SK-N-SH (cell line): ENCODE data around the gene KIF25. TPM values are rescaled to one million over a fixed set of nuclear protein-coding genes. Genes with fewer than 3 reads are reported as not detected.

Source experiments
- CTCF ChIA-PET: fragments of 300-600, 350-600 bp; formaldehyde crosslinking; extraction: SDS; loops from one replicate; lab custom pipeline; 2021; lab: Yijun Ruan, JAX
- POLR2A ChIA-PET: fragments of 350-600 bp; sonication (Branson Sonifier 250); formaldehyde crosslinking; extraction: SDS; loops from one replicate; lab custom pipeline; 2020; ENCODE audit warnings: antibody characterized with exemption, inconsistent platforms; lab: Yijun Ruan, JAX
- DNase-seq: peaks from one replicate; pipeline ENCODE4 v3.0.0; 2012
- H2AFZ ChIP-seq: fragments of 200-600 bp; sonication (generic); 2 replicates; pipeline ENCODE4 v1.8.1; 2016; ENCODE audit warnings: antibody characterized with exemption, mild to moderate bottlenecking, low read depth
- H3F3A ChIP-seq: fragments of 200-600 bp; sonication (generic); replicated peaks from 2 replicates; pipeline ENCODE3; 2016; ENCODE audit warnings: antibody characterized with exemption, mild to moderate bottlenecking; ENCODE audit not compliant: insufficient read depth
- H3K27ac ChIP-seq, 2 experiments: fragments of 200-500 bp in 1 of 2; fragments of 200-600 bp in 1 of 2; sonication (Bioruptor generic) in 1 of 2; sonication (generic), shearing (Covaris generic) in 1 of 2; 2 replicates each; pipeline versions ENCODE4 v1.5.1 to v1.6.1; 2014 to 2016; ENCODE audit warnings: low read depth in 2 of 2, inconsistent platforms in 1 of 2, low read length in 1 of 2, mild to moderate bottlenecking in 1 of 2, mixed read lengths in 1 of 2
- H3K27me3 ChIP-seq: fragments of 200-600 bp; sonication (generic), shearing (Covaris generic); 2 replicates; pipeline ENCODE4 v1.6.1; 2016; ENCODE audit warnings: mixed run types; ENCODE audit not compliant: insufficient read depth
- H3K36me3 ChIP-seq, 2 experiments: fragments of 200-500 bp in 1 of 2; fragments of 200-600 bp in 1 of 2; sonication (Bioruptor generic) in 1 of 2; sonication (generic) in 1 of 2; replicated peaks in 1 of 2; 2 replicates each; pipeline versions ENCODE3 to v1.5.1; 2014 to 2016; ENCODE audit warnings: low read length in 1 of 2, mild to moderate bottlenecking in 1 of 2; ENCODE audit not compliant: insufficient read depth in 2 of 2, control insufficient read depth in 1 of 2
- H3K4me1 ChIP-seq, 2 experiments: fragments of 200-500 bp in 1 of 2; fragments of 200-600 bp in 1 of 2; sonication (Bioruptor generic) in 1 of 2; sonication (generic), shearing (Covaris generic) in 1 of 2; 2 replicates each; pipeline versions ENCODE4 v1.5.1 to v1.6.1; 2014 to 2016; ENCODE audit warnings: low read depth in 1 of 2, low read length in 1 of 2, mixed run types in 1 of 2; ENCODE audit not compliant: insufficient read depth in 2 of 2, control insufficient read depth in 1 of 2
- H3K4me2 ChIP-seq: fragments of 200-600 bp; sonication (generic), shearing (Covaris generic); 2 replicates; pipeline ENCODE4 v1.6.1; 2017; ENCODE audit warnings: mixed run types
- H3K4me3 ChIP-seq, 2 experiments: fragments of 200-500 bp in 1 of 2; fragments of 200-600 bp in 1 of 2; sonication (Bioruptor generic) in 1 of 2; sonication (generic), shearing (Covaris generic) in 1 of 2; 2 replicates each; pipeline versions ENCODE4 v1.5.1 to v1.8.1; 2014 to 2016; ENCODE audit warnings: low read depth in 2 of 2, inconsistent platforms in 1 of 2, low read length in 1 of 2, mild to moderate bottlenecking in 1 of 2, mixed read lengths in 1 of 2, moderate library complexity in 1 of 2
- H3K79me2 ChIP-seq: fragments of 200-600 bp; sonication (generic); 2 replicates; pipeline ENCODE4 v1.8.1; 2017; ENCODE audit warnings: mild to moderate bottlenecking; ENCODE audit not compliant: insufficient read depth
- H3K9ac ChIP-seq: fragments of 200-600 bp; sonication (generic); 2 replicates; pipeline ENCODE4 v1.6.1; 2017; ENCODE audit warnings: mixed run types
- H3K9me2 ChIP-seq: fragments of 200-600 bp; sonication (generic); 2 replicates; pipeline ENCODE4 v1.6.1; 2017; ENCODE audit warnings: mixed run types
- H3K9me3 ChIP-seq: fragments of 200-600 bp; sonication (generic); 2 replicates; pipeline ENCODE4 v1.6.1; 2017; ENCODE audit warnings: mixed run types, mild to moderate bottlenecking, moderate library complexity
- H4K20me1 ChIP-seq: fragments of 200-600 bp; sonication (generic); 2 replicates; pipeline ENCODE4 v1.6.1; 2017; ENCODE audit warnings: mild to moderate bottlenecking, mixed run types; ENCODE audit not compliant: insufficient read depth
- FOXM1 ChIP-seq: IDR thresholded peaks from 2 replicates; pipeline ENCODE4 v1.4.0; 2012; ENCODE audit warnings: low read depth, mild to moderate bottlenecking
- TAF1 ChIP-seq: IDR thresholded peaks from 2 replicates; pipeline ENCODE4 v1.6.1; 2012; ENCODE audit warnings: low read depth, mild to moderate bottlenecking, low read length, moderate library complexity, borderline replicate concordance
- TEAD4 ChIP-seq: IDR thresholded peaks from 2 replicates; pipeline ENCODE4 v1.4.0; 2012; ENCODE audit warnings: mild to moderate bottlenecking, borderline replicate concordance; ENCODE audit not compliant: insufficient read depth
- WGBS: methylation state at CpG from one replicate; pipeline ENCODE4 v1.1.6; 2017; ENCODE audit warnings: low lambda C conversion rate; 5-methylcytosine and 5-hydroxymethylcytosine counted together
- polyA plus RNA-seq, 3 experiments: library from polyadenylated mRNA; depleted of rRNA; stranded (reverse); fragments of >200 nt; gene quantifications; 2 replicates each; pipeline ENCODE4 v1.2.3, GENCODE V29; 2012
- TF ChIP-seq, protein P1 (sequence below): fragments of 150-350 bp; IDR thresholded peaks from 2 replicates; pipeline ENCODE4 v1.6.1; 2016; ENCODE audit warnings: mild to moderate bottlenecking, low read depth, low read length
- TF ChIP-seq, protein P2 (sequence below): IDR thresholded peaks from 2 replicates; pipeline ENCODE4 v1.4.0; 2012; ENCODE audit warnings: low read depth, borderline replicate concordance

The KIF25 gene
- polyA plus RNA-seq, 1 of the 3 experiments (the other 2 are of a cell fraction), result not detected

DNA sequence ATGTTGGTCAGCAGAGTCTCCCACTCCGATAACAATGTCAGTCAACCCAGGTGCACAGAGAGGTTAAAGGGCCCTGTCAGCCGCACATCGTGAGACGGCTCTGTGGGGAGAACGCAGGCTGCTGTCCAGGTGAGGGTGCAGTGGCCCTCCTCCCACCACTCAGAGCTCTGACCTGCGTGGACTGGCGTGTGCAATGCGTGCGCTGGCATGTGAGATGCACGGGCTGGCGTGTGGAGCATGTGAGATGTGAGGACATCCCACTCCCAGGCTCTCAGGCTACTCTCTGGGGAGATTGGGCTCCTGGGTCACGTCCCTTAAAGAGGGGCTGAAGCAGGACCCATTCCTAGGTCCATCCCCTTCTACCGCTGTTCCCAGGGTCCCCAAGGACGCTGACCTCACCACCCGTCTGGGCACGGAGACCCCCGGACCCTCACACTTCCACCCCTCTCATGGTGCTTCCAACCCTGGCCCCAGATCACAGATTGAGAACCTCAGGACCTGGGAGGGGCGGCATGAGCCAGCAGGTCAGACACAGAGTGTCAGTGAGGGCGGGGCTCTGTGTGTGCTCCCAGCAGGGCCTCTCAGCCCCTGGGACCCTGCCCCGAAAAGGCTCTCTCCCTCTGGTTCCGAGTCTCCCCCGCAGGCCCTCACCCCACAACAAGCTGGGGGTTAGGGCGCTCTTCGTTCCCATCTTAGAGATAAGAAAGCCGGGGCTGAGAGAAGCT is 90.1 kb downstream of the KIF25 start:
- CTCF ChIA-PET, result no interaction called here
- TF ChIP-seq, protein P1, sequence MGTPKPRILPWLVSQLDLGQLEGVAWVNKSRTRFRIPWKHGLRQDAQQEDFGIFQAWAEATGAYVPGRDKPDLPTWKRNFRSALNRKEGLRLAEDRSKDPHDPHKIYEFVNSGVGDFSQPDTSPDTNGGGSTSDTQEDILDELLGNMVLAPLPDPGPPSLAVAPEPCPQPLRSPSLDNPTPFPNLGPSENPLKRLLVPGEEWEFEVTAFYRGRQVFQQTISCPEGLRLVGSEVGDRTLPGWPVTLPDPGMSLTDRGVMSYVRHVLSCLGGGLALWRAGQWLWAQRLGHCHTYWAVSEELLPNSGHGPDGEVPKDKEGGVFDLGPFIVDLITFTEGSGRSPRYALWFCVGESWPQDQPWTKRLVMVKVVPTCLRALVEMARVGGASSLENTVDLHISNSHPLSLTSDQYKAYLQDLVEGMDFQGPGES, result no peak
- no peak overlapping the region for H3K4me3 ChIP-seq
- H3K4me1 ChIP-seq, result no peaks in the 10 kb centered on the region; a peak in 1 of 4 replicates
- H3K4me2 ChIP-seq, result no peak overlapping the region
- no peaks in the 10 kb centered on the region for H3K79me2 ChIP-seq
- no peaks in the 10 kb centered on the region for H4K20me1 ChIP-seq
- no peaks in the 10 kb centered on the region for H3K9me3 ChIP-seq
- H3K36me3 ChIP-seq, result no peaks in the 10 kb centered on the region
- no peaks in the 10 kb centered on the region for H3K9me2 ChIP-seq
- POLR2A ChIA-PET, result no interaction called here
- no peak overlapping the region for H2AFZ ChIP-seq
- DNase-seq, result no peak
- H3K27ac ChIP-seq, result no peak overlapping the region
- H3K9ac ChIP-seq, result no peak overlapping the region
- 59% methylated on average over 13 of the region's 25 CpGs for WGBS
- no peaks in the 10 kb centered on the region for H3F3A ChIP-seq
- no peaks in the 10 kb centered on the region for H3K27me3 ChIP-seq

DNA sequence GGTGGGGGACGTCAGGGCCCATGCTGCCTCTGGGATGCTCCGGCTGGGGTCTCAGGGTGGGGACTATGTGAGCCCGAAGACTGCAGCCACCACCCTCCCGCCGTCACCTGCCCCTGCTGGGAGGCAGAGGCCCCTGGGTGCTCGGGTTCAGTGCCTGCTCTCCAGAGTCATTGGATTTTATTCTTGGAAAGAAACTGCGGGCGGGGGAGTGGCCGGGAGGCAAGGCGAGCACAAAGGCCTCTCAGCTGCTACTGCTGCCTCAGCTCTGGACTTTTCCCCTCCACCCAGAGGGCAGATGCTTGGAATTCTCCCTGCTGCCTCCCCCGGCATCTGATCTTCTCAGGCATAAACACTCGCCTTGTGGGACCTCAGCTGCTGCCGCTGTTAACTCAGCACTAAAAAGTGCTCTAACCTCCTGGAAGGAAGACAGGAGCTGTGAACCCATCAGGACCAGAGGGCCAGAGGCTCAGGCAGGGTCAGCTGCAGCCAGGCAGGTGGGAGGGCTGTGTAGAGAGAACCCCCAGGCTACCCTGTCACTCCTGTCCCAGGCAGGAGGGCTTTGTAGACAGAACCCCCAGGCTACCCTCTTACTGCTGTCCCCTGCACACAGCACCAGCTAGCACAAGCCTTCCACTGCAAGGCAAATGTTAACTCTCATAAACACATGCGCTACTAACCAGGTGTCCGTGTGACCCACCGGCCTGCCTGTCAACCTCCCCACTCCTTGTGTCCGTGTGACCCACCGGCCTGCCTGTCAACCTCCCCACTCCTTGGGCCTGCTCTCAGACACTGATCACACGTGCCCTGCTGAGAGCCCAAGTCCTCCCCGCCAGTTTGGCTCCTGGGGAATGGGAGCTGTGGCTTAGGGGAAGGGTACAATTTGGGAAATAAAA is 90.9 kb downstream of the KIF25 start:
- Histone ChIP-seq H3K9me2 (no peaks in the 10 kb centered on the region), H3K9ac (no peak overlapping the region), H3K4me2 (no peak overlapping the region), H3K27me3 (no peaks in the 10 kb centered on the region), H3K4me3 (no peak overlapping the region), H2AFZ (no peak overlapping the region), H3F3A (no peaks in the 10 kb centered on the region), H3K4me1 (no peaks in the 10 kb centered on the region; a peak in 1 of 4 replicates), H3K27ac (no peak overlapping the region)
- no peak for DNase-seq
- ChIA-PET POLR2A (no interaction called here), CTCF (interaction anchor here (0.8 kb wide), 1 partner anchor 28 kb away, joined by 4 read pairs; no protein-coding TSS in a partner anchor)
- WGBS, result 53% methylated on average over 17 of the region's 20 CpGs
- TF ChIP-seq FOXM1, result no peak
- no peak for TF ChIP-seq TEAD4
- TF ChIP-seq, protein P2, sequence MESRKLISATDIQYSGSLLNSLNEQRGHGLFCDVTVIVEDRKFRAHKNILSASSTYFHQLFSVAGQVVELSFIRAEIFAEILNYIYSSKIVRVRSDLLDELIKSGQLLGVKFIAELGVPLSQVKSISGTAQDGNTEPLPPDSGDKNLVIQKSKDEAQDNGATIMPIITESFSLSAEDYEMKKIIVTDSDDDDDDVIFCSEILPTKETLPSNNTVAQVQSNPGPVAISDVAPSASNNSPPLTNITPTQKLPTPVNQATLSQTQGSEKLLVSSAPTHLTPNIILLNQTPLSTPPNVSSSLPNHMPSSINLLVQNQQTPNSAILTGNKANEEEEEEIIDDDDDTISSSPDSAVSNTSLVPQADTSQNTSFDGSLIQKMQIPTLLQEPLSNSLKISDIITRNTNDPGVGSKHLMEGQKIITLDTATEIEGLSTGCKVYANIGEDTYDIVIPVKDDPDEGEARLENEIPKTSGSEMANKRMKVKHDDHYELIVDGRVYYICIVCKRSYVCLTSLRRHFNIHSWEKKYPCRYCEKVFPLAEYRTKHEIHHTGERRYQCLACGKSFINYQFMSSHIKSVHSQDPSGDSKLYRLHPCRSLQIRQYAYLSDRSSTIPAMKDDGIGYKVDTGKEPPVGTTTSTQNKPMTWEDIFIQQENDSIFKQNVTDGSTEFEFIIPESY, result no peak
- no peak for TF ChIP-seq TAF1
- TF ChIP-seq, all 33 proteins: peak for 0
- Histone ChIP-seq H3K36me3 (no peaks in the 10 kb centered on the region), H4K20me1 (no peaks in the 10 kb centered on the region), H3K79me2 (no peaks in the 10 kb centered on the region), H3K9me3 (no peaks in the 10 kb centered on the region)
